GM21447 (cell line): ENCODE measurements around the gene BCAR3.

Experiments
- ATAC-seq: cut with Tn5 transposase; IDR thresholded peaks from one replicate; pipeline ENCODE4 v1.9.1; 2021; ENCODE audit not compliant: unreplicated experiment

The BCAR3 gene

GRCh38 chr1:93681101-93681988 is at the start of gene BCAR3:
Gene BCAR3 (minus strand): TSS chr1:93681837. CDS start chr1:93674930, 6,907 bp downstream.
- peak; percentile 59 for ATAC-seq

GRCh38 chr1:93730621-93731020 is 49.0 kb upstream of the BCAR3 start:
- no peak for ATAC-seq

GRCh38 chr1:93729906-93730305 is 48.3 kb upstream of the BCAR3 start:
- ATAC-seq: no peak

- ATAC-seq: peak; percentile 57
Observed at GRCh38 chr1:93729502-93729901, 47.9 kb upstream of the BCAR3 start.

- no peak for ATAC-seq
Observed at GRCh38 chr1:93728480-93729131, 47.0 kb upstream of the BCAR3 start.

- no peak for ATAC-seq
Observed at GRCh38 chr1:93723733-93724270, 42.2 kb upstream of the BCAR3 start.

- no peak for ATAC-seq
Observed at GRCh38 chr1:93723110-93723509, 41.5 kb upstream of the BCAR3 start.

GRCh38 chr1:93722081-93723031 is 40.7 kb upstream of the BCAR3 start:
- no peak for ATAC-seq

- no peak for ATAC-seq
Observed at GRCh38 chr1:93720956-93721626, 39.5 kb upstream of the BCAR3 start.

- ATAC-seq: no peak
Observed at GRCh38 chr1:93717640-93718039, 36.0 kb upstream of the BCAR3 start.

- ATAC-seq: no peak
Observed at GRCh38 chr1:93716941-93717368, 35.3 kb upstream of the BCAR3 start.

- ATAC-seq: no peak
Observed at GRCh38 chr1:93716163-93716562, 34.5 kb upstream of the BCAR3 start.

- peak; percentile 55 for ATAC-seq
Observed at GRCh38 chr1:93715529-93716126, 34.0 kb upstream of the BCAR3 start.

- ATAC-seq: no peak
Observed at GRCh38 chr1:93714356-93714755, 32.7 kb upstream of the BCAR3 start.

GRCh38 chr1:93713341-93713740 is 31.7 kb upstream of the BCAR3 start:
- ATAC-seq: no peak

- no peak for ATAC-seq
Observed at GRCh38 chr1:93712741-93713140, 31.1 kb upstream of the BCAR3 start.

- no peak for ATAC-seq
Observed at GRCh38 chr1:93710499-93711453, 29.1 kb upstream of the BCAR3 start.

- no peak for ATAC-seq
Observed at GRCh38 chr1:93708734-93709481, 27.3 kb upstream of the BCAR3 start.
